AG04449 (cell line): ENCODE measurements around the gene GPD2.

Experiments
- CTCF ChIA-PET: fragments of 350-600 bp; formaldehyde crosslinking; extraction: SDS; loops from one replicate; lab custom pipeline; 2021; ENCODE audit warnings: antibody characterized with exemption; lab: Yijun Ruan, JAX
- POLR2A ChIA-PET: fragments of 400-600, 350-600 bp; formaldehyde crosslinking; extraction: SDS; loops from one replicate; lab custom pipeline; 2020; ENCODE audit warnings: antibody characterized with exemption, inconsistent platforms; lab: Yijun Ruan, JAX
- DNase-seq: peaks from one replicate; pipeline ENCODE4 v3.0.0-alpha.2; 2010; ENCODE audit warnings: low read depth, low spot score
- H3K4me3 ChIP-seq: 2 replicates; pipeline ENCODE4 v1.5.1; 2011; ENCODE audit warnings: low read depth, mild to moderate bottlenecking, control low read depth, low read length
- CTCF ChIP-seq: IDR thresholded peaks from one replicate; pipeline ENCODE4 v1.5.1; 2011; ENCODE audit warnings: mild to moderate bottlenecking, moderate library complexity, low read length, control low read depth, inconsistent platforms; ENCODE audit not compliant: insufficient read depth; ENCODE audit errors: missing control alignments

The GPD2 gene

GRCh38 chr2:156573710-156574109, 137.5 kb downstream of the GPD2 start:
- ChIA-PET POLR2A (no interaction called here), CTCF (interaction anchor here (1.1 to 1.9 kb wide), 3 partner anchors 8 to 238 kb away, joined by 4 to 5 read pairs (median 4); no protein-coding TSS in a partner anchor)
- no peak for TF ChIP-seq CTCF
- no peak overlapping the region for H3K4me3 ChIP-seq
- no peak for DNase-seq

- no peak for TF ChIP-seq CTCF
- CTCF ChIA-PET, result interaction anchor here (1.1 to 1.9 kb wide), 3 partner anchors 8 to 239 kb away, joined by 4 to 5 read pairs (median 4); no protein-coding TSS in a partner anchor
- DNase-seq, result no peak
- POLR2A ChIA-PET, result no interaction called here
- H3K4me3 ChIP-seq, result no peak overlapping the region
Measured at GRCh38 chr2:156574112-156574511, 137.9 kb downstream of the GPD2 start.

GRCh38 chr2:156576005-156576404, 139.8 kb downstream of the GPD2 start:
- TF ChIP-seq CTCF, result no peak
- DNase-seq, result no peak
- POLR2A ChIA-PET, result no interaction called here
- CTCF ChIA-PET, result no interaction called here
- no peak overlapping the region for H3K4me3 ChIP-seq

GRCh38 chr2:156580501-156580900, 144.3 kb downstream of the GPD2 start:
- ChIA-PET CTCF (interaction anchor here (1.2 to 3.8 kb wide), 2 partner anchors 15 to 246 kb away, joined by 3 to 15 read pairs; no protein-coding TSS in a partner anchor), POLR2A (no interaction called here)
- H3K4me3 ChIP-seq, result no peak overlapping the region
- TF ChIP-seq CTCF, result no peak
- no peak for DNase-seq

- CTCF ChIA-PET, result interaction anchor here (1.2 to 3.8 kb wide), 3 partner anchors 8 to 246 kb away, joined by 3 to 15 read pairs (median 5); no protein-coding TSS in a partner anchor
Measured at GRCh38 chr2:156581280-156581679, 145.1 kb downstream of the GPD2 start.

GRCh38 chr2:156585457-156585856, 149.3 kb downstream of the GPD2 start:
- TF ChIP-seq CTCF, result no peak
- POLR2A ChIA-PET, result no interaction called here
- no peak overlapping the region for H3K4me3 ChIP-seq
- CTCF ChIA-PET, result interaction anchor here (6.3 kb wide), 1 partner anchor 251 kb away, joined by 75 read pairs; no protein-coding TSS in a partner anchor
- DNase-seq, result no peak

More at GRCh38 chr2:156581280-156581679, 145.1 kb downstream of the GPD2 start:
- POLR2A ChIA-PET, result no interaction called here
- no peak for DNase-seq
- H3K4me3 ChIP-seq, result no peak overlapping the region
- no peak for TF ChIP-seq CTCF
